ENCODE results near the gene CRB3. TPM values are rescaled to one million over a fixed set of nuclear protein-coding genes. Genes with fewer than 3 reads are reported as not detected.
A peak's percentile ranks its signal among the peaks of the same experiment; 100 is the strongest.

Gene CRB3
- total RNA-seq, 4 donors from 2014 or later: 21.5 to 245 (median 190) TPM

- Histone ChIP-seq H3K27ac (no peak overlapping the region), H3K9me3 (no peaks in the 10 kb centered on the region), H3K4me3 (no peak overlapping the region), H3K36me3 (no peaks in the 10 kb centered on the region), H3K4me1 (peaks cover 0 to 10% (median 0%) of the 10 kb centered on the region in 4 donors), H3K27me3 (no peaks in the 10 kb centered on the region)
- no peak for DNase-seq
- TF ChIP-seq POLR2A (IDR thresholded peaks at IDR 0.05) (no peak), CTCF (IDR thresholded peaks at IDR 0.05) (no peak)
Measured at GRCh38 chr19:6484831-6485230, 20.8 kb downstream of the CRB3 start.

- Histone ChIP-seq H3K4me3 (peak overlapping the region in 2 of 4 donors; percentile 21 to 30), H3K4me1 (no peaks in the 10 kb centered on the region), H3K36me3 (no peaks in the 10 kb centered on the region), H3K27ac (peak overlapping the region in 2 of 4 donors; percentile 46 to 63), H3K9me3 (no peaks in the 10 kb centered on the region), H3K27me3 (no peaks in the 10 kb centered on the region)
- DNase-seq: no peak
- TF ChIP-seq POLR2A (IDR thresholded peaks at IDR 0.05): no peak
- TF ChIP-seq CTCF (IDR thresholded peaks at IDR 0.05): no peak
Measured at GRCh38 chr19:6489278-6490061, 25.4 kb downstream of the CRB3 start.

- peak overlapping the region in 1 of 4 donors; percentile 30 for H3K4me3 ChIP-seq
- H3K27me3 ChIP-seq: no peaks in the 10 kb centered on the region
- H3K4me1 ChIP-seq: no peaks in the 10 kb centered on the region
- TF ChIP-seq CTCF (IDR thresholded peaks at IDR 0.05) (no peak), POLR2A (IDR thresholded peaks at IDR 0.05) (no peak)
- peak overlapping the region in 2 of 4 donors; percentile 46 to 63 for H3K27ac ChIP-seq
- H3K9me3 ChIP-seq: no peaks in the 10 kb centered on the region
- H3K36me3 ChIP-seq: no peaks in the 10 kb centered on the region
- DNase-seq: no peak
Measured at GRCh38 chr19:6490134-6490533, 26.1 kb downstream of the CRB3 start.

- H3K36me3 ChIP-seq: no peaks in the 10 kb centered on the region
- no peaks in the 10 kb centered on the region for H3K9me3 ChIP-seq
- H3K27ac ChIP-seq: no peak overlapping the region
- TF ChIP-seq POLR2A (IDR thresholded peaks at IDR 0.05): no peak
- no peak for TF ChIP-seq CTCF (IDR thresholded peaks at IDR 0.05)
- H3K4me1 ChIP-seq: no peaks in the 10 kb centered on the region
- H3K27me3 ChIP-seq: no peaks in the 10 kb centered on the region
- DNase-seq: no peak
- no peak overlapping the region for H3K4me3 ChIP-seq
Measured at GRCh38 chr19:6491802-6492592, 27.9 kb downstream of the CRB3 start.

GRCh38 chr19:6494438-6495036 lies 30.5 kb downstream of the CRB3 start:
- Histone ChIP-seq H3K4me1 (no peaks in the 10 kb centered on the region), H3K27me3 (no peaks in the 10 kb centered on the region), H3K9me3 (no peaks in the 10 kb centered on the region), H3K4me3 (no peak overlapping the region), H3K36me3 (no peaks in the 10 kb centered on the region), H3K27ac (no peak overlapping the region)
- TF ChIP-seq CTCF (IDR thresholded peaks at IDR 0.05): no peak
- TF ChIP-seq POLR2A (IDR thresholded peaks at IDR 0.05): no peak
- DNase-seq: no peak
